SK-N-SH treated with all-trans-retinoic acid at 6 μM for 48 hours (cell line): ENCODE measurements around the gene AKR1B1.

Experiments used
- ATAC-seq: fragments of 200-7000 bp; cut with Tn5 transposase; 3 replicates; pipeline ENCODE4 v1.9.1; 2020; ENCODE audit warnings: mild to moderate bottlenecking, moderate library complexity
- ARNTL ChIP-seq: fragments of 450-650 bp; formaldehyde crosslinking; IDR thresholded peaks from 2 replicates; pipeline ENCODE4 v1.5.0; 2020; ENCODE audit warnings: low read depth, mild to moderate bottlenecking, moderate library complexity, borderline replicate concordance
- BACH2 ChIP-seq: fragments of 250-450 bp; sonication (Bioruptor Pico); IDR thresholded peaks from 2 replicates; pipeline ENCODE4 v1.9.0; 2021; ENCODE audit warnings: mild to moderate bottlenecking, borderline replicate concordance
- CSDC2 ChIP-seq: fragments of 250-450 bp; sonication (Bioruptor Pico); IDR thresholded peaks from 2 replicates; pipeline ENCODE4 v1.5.0; 2020; ENCODE audit warnings: mild to moderate bottlenecking, moderate library complexity
- ESRRG ChIP-seq: fragments of 250-450 bp; sonication (Bioruptor Pico); IDR thresholded peaks from 2 replicates; pipeline ENCODE4 v1.6.1; 2021; ENCODE audit warnings: mild to moderate bottlenecking
- ISL1 ChIP-seq: fragments of 250-450 bp; sonication (Bioruptor Pico); IDR thresholded peaks from 2 replicates; pipeline ENCODE4 v2.1.2; 2022; ENCODE audit warnings: mild to moderate bottlenecking, moderate library complexity
- PPARA ChIP-seq: fragments of 250-450 bp; sonication (Bioruptor Pico); IDR thresholded peaks from 2 replicates; pipeline ENCODE4 v1.5.0; 2020; ENCODE audit warnings: mild to moderate bottlenecking, borderline replicate concordance
- RARB ChIP-seq: fragments of 250-450 bp; sonication (Bioruptor Pico); IDR thresholded peaks from 2 replicates; pipeline ENCODE4 v1.8.0; 2021; ENCODE audit warnings: mild to moderate bottlenecking, moderate library complexity
- SNAI2 ChIP-seq: fragments of 250-450 bp; sonication (Bioruptor Pico); IDR thresholded peaks from 2 replicates; pipeline ENCODE4 v1.5.0; 2020; ENCODE audit warnings: mild to moderate bottlenecking, moderate library complexity
- TCF4 ChIP-seq: fragments of 250-450 bp; sonication (Bioruptor Pico); IDR thresholded peaks from 2 replicates; pipeline ENCODE4 v1.8.0; 2021; ENCODE audit warnings: mild to moderate bottlenecking, moderate library complexity, borderline replicate concordance
- TOX ChIP-seq: fragments of 250-450 bp; sonication (Bioruptor Pico); IDR thresholded peaks from 2 replicates; pipeline ENCODE4 v1.8.0; 2021; ENCODE audit warnings: mild to moderate bottlenecking, moderate library complexity, borderline replicate concordance
- ZC3H10 ChIP-seq: fragments of 250-450 bp; sonication (Bioruptor Pico); IDR thresholded peaks from 2 replicates; pipeline ENCODE4 v1.5.1; 2021; ENCODE audit warnings: mild to moderate bottlenecking, moderate library complexity
- ZFP3 ChIP-seq: fragments of 250-450 bp; sonication (Bioruptor Pico); IDR thresholded peaks from 2 replicates; pipeline ENCODE4 v1.5.0; 2020; ENCODE audit warnings: mild to moderate bottlenecking, moderate library complexity
- ZFP30 ChIP-seq: fragments of 450-650 bp; formaldehyde crosslinking; IDR thresholded peaks from 2 replicates; pipeline ENCODE4 v1.5.0; 2022; ENCODE audit warnings: mild to moderate bottlenecking, moderate library complexity
- ZNF565 ChIP-seq: fragments of 450-650 bp; formaldehyde crosslinking; conservative IDR thresholded peaks from 2 replicates; pipeline ENCODE4 v1.5.0; 2020; ENCODE audit warnings: low read depth, mild to moderate bottlenecking, moderate library complexity
- ZNF70 ChIP-seq: fragments of 450-650 bp; formaldehyde crosslinking; IDR thresholded peaks from 2 replicates; pipeline ENCODE4 v1.5.0; 2020; ENCODE audit warnings: mild to moderate bottlenecking, moderate library complexity
- ZNF8 ChIP-seq: fragments of 450-650 bp; formaldehyde crosslinking; IDR thresholded peaks from 2 replicates; pipeline ENCODE4 v1.5.0; 2020; ENCODE audit warnings: mild to moderate bottlenecking, moderate library complexity
- TF ChIP-seq, protein P1 (sequence below): fragments of 250-450 bp; sonication (Bioruptor Pico); IDR thresholded peaks from 2 replicates; pipeline ENCODE4 v1.8.0; 2020; ENCODE audit warnings: mild to moderate bottlenecking, moderate library complexity, borderline replicate concordance
- TF ChIP-seq, protein P2 (sequence below): fragments of 250-450 bp; sonication (Bioruptor Pico); IDR thresholded peaks from 2 replicates; pipeline ENCODE4 v1.8.0; 2021; ENCODE audit warnings: low read depth, mild to moderate bottlenecking, moderate library complexity, borderline replicate concordance
- TF ChIP-seq, protein P3 (sequence below): fragments of 250-450 bp; sonication (Bioruptor Pico); IDR thresholded peaks from 2 replicates; pipeline ENCODE4 v1.5.1; 2020; ENCODE audit warnings: low read depth, mild to moderate bottlenecking, moderate library complexity
- TF ChIP-seq, protein P4 (sequence below): fragments of 250-450 bp; sonication (Bioruptor Pico); IDR thresholded peaks from 2 replicates; pipeline ENCODE4 v1.5.0; 2020; ENCODE audit warnings: mild to moderate bottlenecking, moderate library complexity
- TF ChIP-seq, protein P5 (sequence below): fragments of 250-450 bp; sonication (Bioruptor Pico); IDR thresholded peaks from 2 replicates; pipeline ENCODE4 v1.5.1; 2021; ENCODE audit warnings: mild to moderate bottlenecking, moderate library complexity

AKR1B1 gene

DNA sequence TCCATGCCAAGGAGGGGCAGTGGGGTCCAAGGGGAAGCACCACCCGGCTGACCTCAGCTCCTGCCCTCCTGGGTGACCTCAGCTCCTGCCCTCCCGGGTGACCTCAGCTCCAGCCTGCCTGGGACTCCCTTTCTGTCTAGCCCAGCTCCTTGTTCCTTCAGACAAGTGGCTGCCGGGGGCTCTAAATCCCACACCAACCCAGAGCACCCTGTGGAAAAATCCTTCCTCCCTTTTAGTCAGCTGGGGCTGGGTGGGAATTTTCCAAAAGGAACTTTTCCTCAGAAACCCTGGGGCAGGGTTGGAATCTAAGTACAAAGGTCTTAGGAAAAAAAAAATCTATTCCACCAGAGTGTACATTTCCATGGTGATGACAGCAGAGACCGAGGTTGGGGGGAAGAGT is 36.3 kb downstream of the AKR1B1 start:
- TF ChIP-seq ESRRG (CRISPR knock-in tag): no peak
- no peak for TF ChIP-seq PPARA (CRISPR knock-in tag)
- no peak for TF ChIP-seq ZNF70
- no peak for TF ChIP-seq ZNF565 (CRISPR knock-in tag)
- no peak for TF ChIP-seq ZFP30
- TF ChIP-seq, protein P1, sequence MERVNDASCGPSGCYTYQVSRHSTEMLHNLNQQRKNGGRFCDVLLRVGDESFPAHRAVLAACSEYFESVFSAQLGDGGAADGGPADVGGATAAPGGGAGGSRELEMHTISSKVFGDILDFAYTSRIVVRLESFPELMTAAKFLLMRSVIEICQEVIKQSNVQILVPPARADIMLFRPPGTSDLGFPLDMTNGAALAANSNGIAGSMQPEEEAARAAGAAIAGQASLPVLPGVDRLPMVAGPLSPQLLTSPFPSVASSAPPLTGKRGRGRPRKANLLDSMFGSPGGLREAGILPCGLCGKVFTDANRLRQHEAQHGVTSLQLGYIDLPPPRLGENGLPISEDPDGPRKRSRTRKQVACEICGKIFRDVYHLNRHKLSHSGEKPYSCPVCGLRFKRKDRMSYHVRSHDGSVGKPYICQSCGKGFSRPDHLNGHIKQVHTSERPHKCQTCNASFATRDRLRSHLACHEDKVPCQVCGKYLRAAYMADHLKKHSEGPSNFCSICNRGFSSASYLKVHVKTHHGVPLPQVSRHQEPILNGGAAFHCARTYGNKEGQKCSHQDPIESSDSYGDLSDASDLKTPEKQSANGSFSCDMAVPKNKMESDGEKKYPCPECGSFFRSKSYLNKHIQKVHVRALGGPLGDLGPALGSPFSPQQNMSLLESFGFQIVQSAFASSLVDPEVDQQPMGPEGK (CRISPR knock-in tag): no peak
- no peak for TF ChIP-seq ZC3H10 (CRISPR knock-in tag)
- TF ChIP-seq ZFP3: no peak
- no peak for TF ChIP-seq RARB (CRISPR knock-in tag)
- TF ChIP-seq TCF4: no peak
- no peak for TF ChIP-seq ZNF8 (CRISPR knock-in tag)
- TF ChIP-seq TOX: no peak
- no peak for ATAC-seq

DNA sequence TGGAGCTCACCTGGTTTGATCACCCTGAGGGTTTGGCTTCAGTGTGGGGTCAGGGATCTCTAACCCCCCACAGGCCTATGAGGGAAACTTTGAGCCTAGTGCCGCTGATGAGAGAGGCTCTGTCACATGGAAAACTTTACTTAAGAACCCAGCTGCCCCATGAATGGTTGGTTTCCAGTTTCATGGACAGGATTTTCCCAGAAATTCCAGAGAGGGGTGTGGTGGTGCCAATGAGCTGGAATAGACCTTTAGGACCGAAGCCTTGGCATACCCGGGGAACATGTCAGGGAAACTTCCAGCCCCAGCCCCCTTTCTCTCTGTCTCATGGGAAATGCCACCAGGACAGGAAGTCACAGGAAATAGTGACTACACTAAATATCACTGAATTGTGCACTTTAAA is 36.9 kb downstream of the AKR1B1 start:
- ATAC-seq: no peak; the same call in 2 of the 3 replicates
- TF ChIP-seq CSDC2 (CRISPR knock-in tag) (no peak), ESRRG (CRISPR knock-in tag) (no peak), TCF4 (no peak), ZNF70 (no peak), TOX (no peak), ZFP3 (no peak), SNAI2 (no peak), BACH2 (CRISPR knock-in tag) (no peak), ISL1 (CRISPR knock-in tag) (no peak), ZFP30 (no peak), ARNTL (CRISPR knock-in tag) (no peak), ZC3H10 (CRISPR knock-in tag) (no peak), ZNF565 (CRISPR knock-in tag) (no peak), ZNF8 (CRISPR knock-in tag) (no peak), RARB (CRISPR knock-in tag) (no peak)
- TF ChIP-seq, protein P1 (CRISPR knock-in tag): no peak
- TF ChIP-seq, protein P2, sequence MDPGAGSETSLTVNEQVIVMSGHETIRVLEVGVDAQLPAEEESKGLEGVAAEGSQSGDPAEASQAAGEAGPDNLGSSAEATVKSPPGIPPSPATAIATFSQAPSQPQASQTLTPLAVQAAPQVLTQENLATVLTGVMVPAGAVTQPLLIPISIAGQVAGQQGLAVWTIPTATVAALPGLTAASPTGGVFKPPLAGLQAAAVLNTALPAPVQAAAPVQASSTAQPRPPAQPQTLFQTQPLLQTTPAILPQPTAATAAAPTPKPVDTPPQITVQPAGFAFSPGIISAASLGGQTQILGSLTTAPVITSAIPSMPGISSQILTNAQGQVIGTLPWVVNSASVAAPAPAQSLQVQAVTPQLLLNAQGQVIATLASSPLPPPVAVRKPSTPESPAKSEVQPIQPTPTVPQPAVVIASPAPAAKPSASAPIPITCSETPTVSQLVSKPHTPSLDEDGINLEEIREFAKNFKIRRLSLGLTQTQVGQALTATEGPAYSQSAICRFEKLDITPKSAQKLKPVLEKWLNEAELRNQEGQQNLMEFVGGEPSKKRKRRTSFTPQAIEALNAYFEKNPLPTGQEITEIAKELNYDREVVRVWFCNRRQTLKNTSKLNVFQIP (CRISPR knock-in tag): no peak
- TF ChIP-seq, protein P3, sequence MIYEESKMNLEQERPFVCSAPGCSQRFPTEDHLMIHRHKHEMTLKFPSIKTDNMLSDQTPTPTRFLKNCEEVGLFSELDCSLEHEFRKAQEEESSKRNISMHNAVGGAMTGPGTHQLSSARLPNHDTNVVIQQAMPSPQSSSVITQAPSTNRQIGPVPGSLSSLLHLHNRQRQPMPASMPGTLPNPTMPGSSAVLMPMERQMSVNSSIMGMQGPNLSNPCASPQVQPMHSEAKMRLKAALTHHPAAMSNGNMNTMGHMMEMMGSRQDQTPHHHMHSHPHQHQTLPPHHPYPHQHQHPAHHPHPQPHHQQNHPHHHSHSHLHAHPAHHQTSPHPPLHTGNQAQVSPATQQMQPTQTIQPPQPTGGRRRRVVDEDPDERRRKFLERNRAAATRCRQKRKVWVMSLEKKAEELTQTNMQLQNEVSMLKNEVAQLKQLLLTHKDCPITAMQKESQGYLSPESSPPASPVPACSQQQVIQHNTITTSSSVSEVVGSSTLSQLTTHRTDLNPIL (CRISPR knock-in tag): no peak
- TF ChIP-seq, protein P4, sequence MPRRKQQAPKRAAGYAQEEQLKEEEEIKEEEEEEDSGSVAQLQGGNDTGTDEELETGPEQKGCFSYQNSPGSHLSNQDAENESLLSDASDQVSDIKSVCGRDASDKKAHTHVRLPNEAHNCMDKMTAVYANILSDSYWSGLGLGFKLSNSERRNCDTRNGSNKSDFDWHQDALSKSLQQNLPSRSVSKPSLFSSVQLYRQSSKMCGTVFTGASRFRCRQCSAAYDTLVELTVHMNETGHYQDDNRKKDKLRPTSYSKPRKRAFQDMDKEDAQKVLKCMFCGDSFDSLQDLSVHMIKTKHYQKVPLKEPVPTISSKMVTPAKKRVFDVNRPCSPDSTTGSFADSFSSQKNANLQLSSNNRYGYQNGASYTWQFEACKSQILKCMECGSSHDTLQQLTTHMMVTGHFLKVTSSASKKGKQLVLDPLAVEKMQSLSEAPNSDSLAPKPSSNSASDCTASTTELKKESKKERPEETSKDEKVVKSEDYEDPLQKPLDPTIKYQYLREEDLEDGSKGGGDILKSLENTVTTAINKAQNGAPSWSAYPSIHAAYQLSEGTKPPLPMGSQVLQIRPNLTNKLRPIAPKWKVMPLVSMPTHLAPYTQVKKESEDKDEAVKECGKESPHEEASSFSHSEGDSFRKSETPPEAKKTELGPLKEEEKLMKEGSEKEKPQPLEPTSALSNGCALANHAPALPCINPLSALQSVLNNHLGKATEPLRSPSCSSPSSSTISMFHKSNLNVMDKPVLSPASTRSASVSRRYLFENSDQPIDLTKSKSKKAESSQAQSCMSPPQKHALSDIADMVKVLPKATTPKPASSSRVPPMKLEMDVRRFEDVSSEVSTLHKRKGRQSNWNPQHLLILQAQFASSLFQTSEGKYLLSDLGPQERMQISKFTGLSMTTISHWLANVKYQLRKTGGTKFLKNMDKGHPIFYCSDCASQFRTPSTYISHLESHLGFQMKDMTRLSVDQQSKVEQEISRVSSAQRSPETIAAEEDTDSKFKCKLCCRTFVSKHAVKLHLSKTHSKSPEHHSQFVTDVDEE: no peak
- TF ChIP-seq, protein P5, sequence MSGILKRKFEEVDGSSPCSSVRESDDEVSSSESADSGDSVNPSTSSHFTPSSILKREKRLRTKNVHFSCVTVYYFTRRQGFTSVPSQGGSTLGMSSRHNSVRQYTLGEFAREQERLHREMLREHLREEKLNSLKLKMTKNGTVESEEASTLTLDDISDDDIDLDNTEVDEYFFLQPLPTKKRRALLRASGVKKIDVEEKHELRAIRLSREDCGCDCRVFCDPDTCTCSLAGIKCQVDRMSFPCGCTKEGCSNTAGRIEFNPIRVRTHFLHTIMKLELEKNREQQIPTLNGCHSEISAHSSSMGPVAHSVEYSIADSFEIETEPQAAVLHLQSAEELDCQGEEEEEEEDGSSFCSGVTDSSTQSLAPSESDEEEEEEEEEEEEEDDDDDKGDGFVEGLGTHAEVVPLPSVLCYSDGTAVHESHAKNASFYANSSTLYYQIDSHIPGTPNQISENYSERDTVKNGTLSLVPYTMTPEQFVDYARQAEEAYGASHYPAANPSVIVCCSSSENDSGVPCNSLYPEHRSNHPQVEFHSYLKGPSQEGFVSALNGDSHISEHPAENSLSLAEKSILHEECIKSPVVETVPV (CRISPR knock-in tag): no peak
